Brain microvascular endothelial cell (primary cell): ENCODE data around the gene EME2.

Experiments
- DNase-seq: peaks from one replicate; pipeline ENCODE4 v3.0.0-alpha.2; 2020
- H3K27ac ChIP-seq: fragments of 250-450 bp; sonication (Bioruptor Pico); 2 replicates; pipeline ENCODE4 v1.5.1; 2020; ENCODE audit warnings: mild to moderate bottlenecking, moderate library complexity
- H3K27me3 ChIP-seq: fragments of 250-450 bp; sonication (Bioruptor Pico); replicated peaks from 2 replicates; pipeline ENCODE4 v1.5.1; 2020; ENCODE audit warnings: mild to moderate bottlenecking
- H3K36me3 ChIP-seq: fragments of 250-450 bp; sonication (Bioruptor Pico); replicated peaks from 2 replicates; pipeline ENCODE4 v1.5.1; 2020; ENCODE audit warnings: mild to moderate bottlenecking
- H3K4me3 ChIP-seq: 2 replicates; pipeline ENCODE4 v1.5.1; 2011; ENCODE audit warnings: low read depth, mild to moderate bottlenecking, control low read depth, low read length, moderate library complexity
- in situ Hi-C: cut with HindIII; loops from 2 replicates; pipeline ENCODE4 v1.10.0; 2017; ENCODE audit warnings: low sequenced_read_pairs, low pct_ligation_motif_present
- TF ChIP-seq, protein P1 (sequence below): IDR thresholded peaks from 2 replicates; pipeline ENCODE4 v1.5.1; 2011; ENCODE audit warnings: low read depth, mild to moderate bottlenecking, moderate library complexity, low read length, control low read depth, inconsistent platforms; ENCODE audit errors: missing control alignments

EME2 gene

GRCh38 chr16:1769402-1770300 is 3.0 kb upstream of the EME2 start:
- H3K4me3 ChIP-seq: no peak overlapping the region
- no peak for DNase-seq
- TF ChIP-seq, protein P1, sequence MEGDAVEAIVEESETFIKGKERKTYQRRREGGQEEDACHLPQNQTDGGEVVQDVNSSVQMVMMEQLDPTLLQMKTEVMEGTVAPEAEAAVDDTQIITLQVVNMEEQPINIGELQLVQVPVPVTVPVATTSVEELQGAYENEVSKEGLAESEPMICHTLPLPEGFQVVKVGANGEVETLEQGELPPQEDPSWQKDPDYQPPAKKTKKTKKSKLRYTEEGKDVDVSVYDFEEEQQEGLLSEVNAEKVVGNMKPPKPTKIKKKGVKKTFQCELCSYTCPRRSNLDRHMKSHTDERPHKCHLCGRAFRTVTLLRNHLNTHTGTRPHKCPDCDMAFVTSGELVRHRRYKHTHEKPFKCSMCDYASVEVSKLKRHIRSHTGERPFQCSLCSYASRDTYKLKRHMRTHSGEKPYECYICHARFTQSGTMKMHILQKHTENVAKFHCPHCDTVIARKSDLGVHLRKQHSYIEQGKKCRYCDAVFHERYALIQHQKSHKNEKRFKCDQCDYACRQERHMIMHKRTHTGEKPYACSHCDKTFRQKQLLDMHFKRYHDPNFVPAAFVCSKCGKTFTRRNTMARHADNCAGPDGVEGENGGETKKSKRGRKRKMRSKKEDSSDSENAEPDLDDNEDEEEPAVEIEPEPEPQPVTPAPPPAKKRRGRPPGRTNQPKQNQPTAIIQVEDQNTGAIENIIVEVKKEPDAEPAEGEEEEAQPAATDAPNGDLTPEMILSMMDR: no peak
- in situ Hi-C loops: no loop called here
- H3K27ac ChIP-seq: no peak overlapping the region
- H3K36me3 ChIP-seq: peaks cover 50% of the 10 kb centered on the region
- H3K27me3 ChIP-seq: no peaks in the 10 kb centered on the region

GRCh38 chr16:1770328-1771187 is 2.1 kb upstream of the EME2 start:
- H3K27ac ChIP-seq: peak overlapping the region; percentile 27

GRCh38 chr16:1771188-1771863 is 1.3 kb upstream of the EME2 start, which contains the start of gene NME3:
Gene NME3, minus strand, starts transcription at chr16:1771543. Its CDS starts 9 bp downstream, at chr16:1771534.
- peak within 1 kb of the TSS; percentile 79 for H3K4me3 ChIP-seq
- peak within 1 kb of the TSS; percentile 63 for H3K27ac ChIP-seq
- no peaks in the 10 kb centered on the region for H3K27me3 ChIP-seq
- H3K36me3 ChIP-seq: peaks cover 49% of the 10 kb centered on the region
- in situ Hi-C loops: no loop called here
- TF ChIP-seq, protein P1: no peak
- peak; percentile 56 for DNase-seq

More at GRCh38 chr16:1770328-1771187, 2.1 kb upstream of the EME2 start:
- Histone ChIP-seq H3K36me3 (peaks cover 50% of the 10 kb centered on the region), H3K27me3 (no peaks in the 10 kb centered on the region), H3K4me3 (peak overlapping the region; percentile 79)
- in situ Hi-C loops: no loop called here
- TF ChIP-seq, protein P1: no peak
- DNase-seq: peak; percentile 33

DNA sequence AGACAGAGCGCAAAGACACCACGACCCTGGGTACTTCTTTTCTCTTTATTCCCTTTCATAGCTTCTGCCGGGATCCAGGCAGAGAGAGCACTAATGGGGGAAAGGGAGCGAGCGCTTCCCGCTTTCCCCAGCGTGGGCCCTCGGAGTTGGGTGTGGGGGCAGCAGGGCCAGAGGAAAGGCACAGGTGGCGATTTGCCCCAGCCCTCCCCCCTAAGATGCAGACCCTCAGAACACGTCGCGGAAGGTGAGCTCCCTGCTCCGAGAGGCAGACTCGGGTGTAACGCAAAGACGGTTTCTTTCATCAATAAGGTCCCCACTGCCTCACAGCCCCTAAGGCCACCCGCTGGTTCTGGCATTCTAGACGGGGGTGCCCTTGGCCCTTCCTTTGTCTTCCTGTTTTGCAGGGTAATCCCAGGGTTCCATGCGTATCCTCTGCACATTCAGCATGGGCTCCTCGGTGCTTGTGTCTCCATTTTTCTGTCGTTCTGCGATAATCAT is 697 bp upstream of the EME2 start:
- TF ChIP-seq, protein P1: no peak
- Histone ChIP-seq H3K4me3 (peak overlapping the region; percentile 79), H3K27me3 (no peaks in the 10 kb centered on the region), H3K27ac (peak overlapping the region; percentile 63), H3K36me3 (peaks cover 45% of the 10 kb centered on the region)
- no peak for DNase-seq
- in situ Hi-C loops: no loop called here

GRCh38 chr16:1772908-1773702 is 495 bp downstream of the EME2 start, which contains the start of gene MRPS34:
Gene MRPS34, minus strand, starts transcription at chr16:1773134. Its CDS starts 15 bp downstream, at chr16:1773119.
- Histone ChIP-seq H3K36me3 (peaks cover 42% of the 10 kb centered on the region), H3K4me3 (peak within 1 kb of the TSS; percentile 79)
- in situ Hi-C loops: no loop called here

More at GRCh38 chr16:1772908-1773702, 495 bp downstream of the EME2 start, which contains the start of gene MRPS34:
- DNase-seq: peak; percentile 56
- Histone ChIP-seq H3K27ac (peak within 1 kb of the TSS; percentile 63), H3K27me3 (no peaks in the 10 kb centered on the region)
- TF ChIP-seq, protein P1: peak; percentile 60
